Tibial nerve (tissue), 4 donors: Measurements from ENCODE around the gene PIGQ.

Experiments used
- EP300 ChIP-seq, 2 donors: sonication (generic); formaldehyde crosslinking; IDR thresholded peaks; one replicate each; pipeline ENCODE4 v1.6.1; 2017; ENCODE audit warnings: antibody characterized with exemption in 2 of 2, mild to moderate bottlenecking in 1 of 2
- POLR2A ChIP-seq, 2 donors: fragments of 450-650 bp; IDR thresholded peaks; one replicate each; pipeline ENCODE4 v1.6.1; 2017; ENCODE audit warnings: antibody characterized with exemption in 2 of 2, mild to moderate bottlenecking in 2 of 2, moderate library complexity in 2 of 2
- TF ChIP-seq, protein P1 (sequence below), 5 experiments: fragments of 200-600 bp in 3 of 5; fragments of 450-650 bp in 2 of 5; sonication (generic) in 3 of 5; IDR thresholded peaks; one replicate each; pipeline ENCODE4 v1.5.1; 2016 to 2019; ENCODE audit warnings: antibody characterized with exemption in 5 of 5, mild to moderate bottlenecking in 3 of 5, moderate library complexity in 2 of 5

DNA sequence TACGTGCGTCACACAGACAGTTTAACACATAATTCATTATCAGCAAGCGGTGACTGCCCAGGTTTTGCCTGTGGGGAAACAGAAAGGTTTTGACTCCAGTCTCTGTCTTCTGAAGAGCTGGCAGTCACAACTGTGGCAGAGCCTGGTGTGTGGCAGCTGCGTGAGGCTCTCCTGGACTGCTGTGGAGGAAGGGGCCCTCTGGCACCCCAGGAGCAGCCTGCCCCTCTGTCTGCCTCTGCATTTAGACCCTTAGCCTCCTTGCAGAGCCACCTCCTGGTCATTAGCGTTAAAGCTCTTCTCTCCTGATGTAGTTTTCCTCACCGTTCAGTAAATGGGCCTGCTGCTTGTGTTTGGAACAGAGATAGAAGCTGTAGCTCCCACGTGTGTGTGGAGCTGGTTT is 31.0 kb downstream of the PIGQ start:
- TF ChIP-seq, protein P1, sequence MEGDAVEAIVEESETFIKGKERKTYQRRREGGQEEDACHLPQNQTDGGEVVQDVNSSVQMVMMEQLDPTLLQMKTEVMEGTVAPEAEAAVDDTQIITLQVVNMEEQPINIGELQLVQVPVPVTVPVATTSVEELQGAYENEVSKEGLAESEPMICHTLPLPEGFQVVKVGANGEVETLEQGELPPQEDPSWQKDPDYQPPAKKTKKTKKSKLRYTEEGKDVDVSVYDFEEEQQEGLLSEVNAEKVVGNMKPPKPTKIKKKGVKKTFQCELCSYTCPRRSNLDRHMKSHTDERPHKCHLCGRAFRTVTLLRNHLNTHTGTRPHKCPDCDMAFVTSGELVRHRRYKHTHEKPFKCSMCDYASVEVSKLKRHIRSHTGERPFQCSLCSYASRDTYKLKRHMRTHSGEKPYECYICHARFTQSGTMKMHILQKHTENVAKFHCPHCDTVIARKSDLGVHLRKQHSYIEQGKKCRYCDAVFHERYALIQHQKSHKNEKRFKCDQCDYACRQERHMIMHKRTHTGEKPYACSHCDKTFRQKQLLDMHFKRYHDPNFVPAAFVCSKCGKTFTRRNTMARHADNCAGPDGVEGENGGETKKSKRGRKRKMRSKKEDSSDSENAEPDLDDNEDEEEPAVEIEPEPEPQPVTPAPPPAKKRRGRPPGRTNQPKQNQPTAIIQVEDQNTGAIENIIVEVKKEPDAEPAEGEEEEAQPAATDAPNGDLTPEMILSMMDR (IDR thresholded peaks at IDR 0.05) = no peak
- TF ChIP-seq POLR2A (IDR thresholded peaks at IDR 0.05) = no peak
- TF ChIP-seq EP300 (IDR thresholded peaks at IDR 0.05) = no peak
